Loucy (cell line): ENCODE results near the gene USP11.

Source experiments
- EZH2phosphoT487 ChIP-seq: fragments of 200-600 bp; IDR thresholded peaks from 2 replicates; pipeline ENCODE4 v1.6.1; 2018; ENCODE audit warnings: antibody characterized with exemption, mild to moderate bottlenecking, moderate library complexity, borderline replicate concordance
- TF ChIP-seq, protein P1 (sequence below): fragments of 200-600 bp; sonication (generic); conservative IDR thresholded peaks from 2 replicates; pipeline ENCODE4 v1.5.1; 2014; ENCODE audit warnings: mild to moderate bottlenecking, antibody characterized with exemption, low read length

DNA sequence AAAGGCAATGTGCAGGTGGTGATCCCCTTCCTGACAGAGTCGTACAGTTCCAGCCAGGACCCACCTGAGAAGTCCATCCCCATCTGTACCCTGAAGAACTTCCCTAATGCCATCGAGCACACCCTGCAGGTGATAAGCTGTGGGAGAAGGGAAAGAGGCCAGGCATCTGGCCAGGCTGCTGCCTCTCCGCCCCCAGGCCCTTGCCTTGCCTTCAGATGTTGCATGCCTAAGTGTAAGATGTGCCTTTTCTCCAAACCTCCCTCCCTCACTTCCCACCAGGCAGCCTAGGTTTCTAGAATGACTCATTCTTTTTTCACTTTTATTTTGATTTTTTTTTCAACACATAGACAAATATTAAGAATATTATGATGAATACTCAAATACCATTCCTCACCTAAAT, 26.5 kb upstream of the USP11 start:
- TF ChIP-seq, protein P1, sequence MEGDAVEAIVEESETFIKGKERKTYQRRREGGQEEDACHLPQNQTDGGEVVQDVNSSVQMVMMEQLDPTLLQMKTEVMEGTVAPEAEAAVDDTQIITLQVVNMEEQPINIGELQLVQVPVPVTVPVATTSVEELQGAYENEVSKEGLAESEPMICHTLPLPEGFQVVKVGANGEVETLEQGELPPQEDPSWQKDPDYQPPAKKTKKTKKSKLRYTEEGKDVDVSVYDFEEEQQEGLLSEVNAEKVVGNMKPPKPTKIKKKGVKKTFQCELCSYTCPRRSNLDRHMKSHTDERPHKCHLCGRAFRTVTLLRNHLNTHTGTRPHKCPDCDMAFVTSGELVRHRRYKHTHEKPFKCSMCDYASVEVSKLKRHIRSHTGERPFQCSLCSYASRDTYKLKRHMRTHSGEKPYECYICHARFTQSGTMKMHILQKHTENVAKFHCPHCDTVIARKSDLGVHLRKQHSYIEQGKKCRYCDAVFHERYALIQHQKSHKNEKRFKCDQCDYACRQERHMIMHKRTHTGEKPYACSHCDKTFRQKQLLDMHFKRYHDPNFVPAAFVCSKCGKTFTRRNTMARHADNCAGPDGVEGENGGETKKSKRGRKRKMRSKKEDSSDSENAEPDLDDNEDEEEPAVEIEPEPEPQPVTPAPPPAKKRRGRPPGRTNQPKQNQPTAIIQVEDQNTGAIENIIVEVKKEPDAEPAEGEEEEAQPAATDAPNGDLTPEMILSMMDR: no peak
- no peak for TF ChIP-seq EZH2phosphoT487
